HG02678 (cell line): ENCODE results near the gene DUSP11.
"Not testable (repeated sequence)": the region's sequence is repeated elsewhere in the genome, so short reads cannot be mapped to it uniquely, and the experiment has no call there.

Experiments
- ATAC-seq: cut with Tn5 transposase; IDR thresholded peaks from one replicate; pipeline ENCODE4 v1.9.1; 2021; ENCODE audit warnings: mild to moderate bottlenecking, moderate library complexity; ENCODE audit not compliant: unreplicated experiment

The DUSP11 gene

GRCh38 chr2:73776381-73776780, 3.5 kb downstream of the DUSP11 start:
- no peak for ATAC-seq

DNA sequence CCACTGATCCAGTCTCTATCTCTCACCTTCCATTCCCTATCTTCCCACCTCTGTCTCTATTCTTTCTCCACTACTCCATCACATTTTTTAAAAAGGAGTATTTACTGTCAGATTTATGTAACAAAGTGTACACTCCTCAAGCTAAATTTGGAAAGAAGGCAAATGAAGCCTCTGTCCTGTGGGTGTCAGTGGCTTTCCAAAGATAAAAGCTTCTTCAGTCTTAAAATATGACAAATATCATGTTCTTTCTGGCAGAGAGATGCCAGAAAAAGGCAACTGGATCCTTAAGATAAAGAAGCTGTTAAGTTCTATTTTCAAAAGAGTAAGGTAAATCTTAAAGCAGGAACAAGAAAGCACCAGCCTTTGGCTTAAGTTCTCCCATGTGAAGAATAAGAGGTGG, 7.1 kb downstream of the DUSP11 start:
- ATAC-seq = no peak

- no peak for ATAC-seq
These were observed 9.2 kb downstream of the DUSP11 start for GRCh38 chr2:73770725-73771124.

DNA sequence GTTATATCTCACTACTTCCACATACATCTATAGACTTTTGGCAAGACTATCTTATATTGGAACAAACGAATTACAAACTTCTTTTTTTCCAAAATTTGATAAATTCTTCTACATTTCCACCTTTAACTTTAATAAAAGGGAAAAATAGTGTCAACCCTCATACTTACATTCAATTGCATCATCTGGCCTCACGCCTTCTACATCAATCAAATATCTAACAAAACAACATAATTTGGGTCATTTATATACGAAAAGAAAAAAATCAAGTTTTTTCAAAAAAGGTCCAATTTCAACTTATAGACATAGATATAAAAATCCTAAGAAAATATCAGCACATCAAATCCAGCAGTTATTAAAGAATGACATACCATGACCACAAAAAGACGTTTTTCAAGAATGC, 12.9 kb downstream of the DUSP11 start:
- ATAC-seq = no peak

DNA sequence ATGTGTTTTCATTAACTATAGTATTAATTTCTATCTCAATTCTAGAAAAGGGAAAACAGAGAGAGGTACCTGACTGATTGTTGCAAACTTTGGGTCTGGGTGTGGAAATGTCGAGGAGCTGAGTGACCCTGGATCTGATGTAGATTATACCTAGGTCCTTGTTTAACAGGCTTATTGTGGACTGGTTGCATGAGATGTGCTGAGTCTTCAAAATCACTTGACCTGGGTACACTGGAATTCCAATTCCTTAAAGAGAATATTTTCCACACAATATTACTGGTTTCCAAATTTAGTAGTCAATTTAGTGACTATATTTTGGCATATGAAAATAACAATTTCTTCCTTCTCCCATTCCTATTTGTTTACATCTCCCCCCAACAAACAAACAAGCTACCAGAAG, 13.6 kb downstream of the DUSP11 start:
- no peak for ATAC-seq

GRCh38 chr2:73764945-73765344, 15.0 kb downstream of the DUSP11 start:
- ATAC-seq = no peak

- ATAC-seq = no peak
These were observed 17.3 kb downstream of the DUSP11 start for GRCh38 chr2:73762571-73762970.

DNA sequence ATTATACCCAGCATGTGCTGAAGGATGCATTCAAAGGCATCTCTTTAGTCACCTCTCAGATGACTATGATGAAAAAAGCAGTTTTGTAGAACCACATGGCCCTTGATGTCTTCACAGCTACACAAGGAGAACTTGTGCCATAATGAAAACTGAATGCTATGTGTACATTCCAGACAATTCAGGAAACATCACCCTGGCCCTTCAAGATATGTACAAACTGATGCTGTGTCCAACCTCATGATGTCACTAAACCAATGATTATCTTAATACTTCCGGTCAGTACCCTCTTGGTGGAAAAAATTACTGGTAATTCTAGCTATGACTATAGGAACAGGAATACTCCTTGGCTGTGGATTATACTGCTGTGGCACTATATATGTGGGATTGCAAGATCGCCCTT, 20.0 kb downstream of the DUSP11 start:
- no peak for ATAC-seq

GRCh38 chr2:73759285-73759764, 20.6 kb downstream of the DUSP11 start:
- no peak for ATAC-seq

DNA sequence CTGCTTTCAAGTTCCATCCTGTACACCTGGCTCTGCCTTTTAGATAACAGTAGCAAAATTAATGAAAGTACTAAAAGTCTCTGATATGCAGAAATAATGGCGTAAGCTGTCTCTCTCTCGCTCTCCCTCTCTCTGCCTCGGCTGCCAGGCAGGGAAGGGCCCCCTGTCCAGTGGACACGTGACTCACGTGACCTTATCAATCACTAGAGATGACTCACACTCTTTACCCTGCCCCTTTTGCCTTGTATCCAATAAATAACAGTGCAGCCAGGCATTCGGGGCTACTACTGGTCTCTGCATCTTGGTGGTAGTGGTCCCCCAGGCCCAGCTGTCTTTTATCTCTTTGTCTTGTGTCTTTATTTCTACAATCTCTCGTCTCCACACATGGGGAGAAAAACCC, 25.6 kb downstream of the DUSP11 start:
- not testable (repeated sequence) for ATAC-seq

GRCh38 chr2:73749314-73749713, 30.6 kb downstream of the DUSP11 start:
- no peak for ATAC-seq

DNA sequence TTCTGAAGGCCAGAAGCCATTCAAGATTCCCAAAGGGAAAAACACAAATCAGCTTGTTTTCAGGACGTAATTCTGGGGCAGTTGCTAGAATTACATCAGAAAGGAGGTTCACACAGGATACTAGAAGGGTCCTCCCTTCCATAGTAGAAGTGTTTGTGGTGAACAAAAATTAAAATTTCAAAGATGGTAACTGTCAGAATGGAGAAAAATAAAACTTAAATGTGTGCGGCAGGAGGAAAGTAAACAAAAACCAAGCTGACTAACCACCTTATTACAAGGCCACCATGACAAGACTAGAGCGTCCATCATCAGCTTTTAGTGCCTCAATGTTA, 33.1 kb downstream of the DUSP11 start:
- ATAC-seq = no peak

DNA sequence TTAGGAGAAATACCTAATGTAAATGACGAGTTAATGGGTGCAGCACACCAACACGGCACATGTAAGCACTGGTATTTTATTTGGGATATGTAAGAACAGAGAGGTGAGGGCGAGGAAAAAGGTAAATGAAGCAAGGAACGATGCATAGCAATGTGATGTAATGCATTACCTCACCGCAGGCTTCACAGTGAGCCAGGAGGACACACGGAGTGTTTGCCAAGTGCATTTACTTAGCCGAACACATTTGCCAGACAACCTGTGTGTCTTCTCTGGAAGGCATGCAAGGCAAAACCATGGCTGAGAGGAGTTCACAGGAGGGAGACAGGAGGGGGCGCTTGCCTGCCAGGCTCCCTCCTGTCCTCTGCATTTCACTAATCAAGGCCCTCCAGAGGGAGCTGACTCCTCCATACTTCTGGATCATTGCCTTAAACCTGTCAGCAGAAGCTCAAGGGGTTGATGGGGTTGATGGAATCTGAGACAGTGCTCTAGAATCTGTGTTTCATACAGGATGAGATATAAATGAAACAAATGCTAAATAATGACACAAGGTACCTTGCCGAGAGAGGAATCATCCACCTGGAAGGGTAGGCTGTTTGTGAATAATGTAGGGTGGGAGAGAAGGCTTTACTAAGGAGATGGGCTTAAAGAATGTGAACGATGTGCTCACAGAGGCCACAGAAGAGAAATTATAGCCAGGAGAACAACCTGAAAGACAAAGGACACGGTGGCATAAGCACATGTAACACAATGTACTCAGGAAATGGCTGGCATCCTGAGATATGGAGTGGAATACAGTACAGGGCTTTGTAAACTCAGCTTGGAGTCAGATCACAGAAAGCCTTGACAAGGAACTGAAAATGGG, 33.7 kb downstream of the DUSP11 start:
- ATAC-seq = no peak

- no peak for ATAC-seq
These were observed 39.1 kb downstream of the DUSP11 start for GRCh38 chr2:73740767-73741166.

GRCh38 chr2:73739101-73739500, 40.8 kb downstream of the DUSP11 start:
- ATAC-seq = no peak

- ATAC-seq = peak; percentile 99
These were observed 42.8 kb downstream of the DUSP11 start, which contains the start of gene TPRKB for GRCh38 chr2:73736855-73737779. TPRKB (minus strand) TSS chr2:73737345; CDS start chr2:73734569, 2,776 bp downstream.

GRCh38 chr2:73736378-73736777, 43.5 kb downstream of the DUSP11 start:
- ATAC-seq = no peak

- no peak for ATAC-seq
These were observed 49.1 kb downstream of the DUSP11 start for GRCh38 chr2:73730810-73731209.

- no peak for ATAC-seq
These were observed 51.2 kb downstream of the DUSP11 start for GRCh38 chr2:73728711-73729110.

DNA sequence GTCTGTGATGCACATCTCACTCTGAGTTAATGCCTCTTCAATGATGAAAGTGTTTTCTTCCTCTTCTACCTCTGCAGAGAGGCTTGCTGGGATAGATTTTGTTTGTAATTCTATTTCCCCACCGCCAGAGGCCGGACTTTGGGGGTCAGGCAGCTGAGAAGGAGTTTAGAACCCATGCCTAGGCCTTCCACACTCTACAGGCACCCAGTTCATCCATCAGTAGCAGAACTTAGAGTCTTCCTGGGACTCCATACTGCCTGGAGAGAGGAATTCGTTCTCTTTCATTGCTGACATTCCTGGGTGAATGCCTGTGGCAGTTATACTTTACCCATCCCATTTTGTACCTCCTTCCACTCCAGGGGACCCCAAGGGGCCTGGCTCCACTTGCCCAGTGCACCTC, 51.9 kb downstream of the DUSP11 start:
- no peak for ATAC-seq

- not testable (repeated sequence) for ATAC-seq
These were observed 53.2 kb downstream of the DUSP11 start for GRCh38 chr2:73726657-73727056.
